Ecto neural progenitor cell (in vitro differentiated cells): Measurements from ENCODE around the gene ACACB.
A peak's percentile ranks its signal among the peaks of the same experiment; 100 is the strongest.

Experiments
- DNase-seq: peaks from one replicate; pipeline ENCODE4 v3.0.0-alpha.2; 2018; ENCODE audit warnings: low spot score

ACACB gene

GRCh38 chr12:109110988-109111495, 5.3 kb upstream of the ACACB start:
- peak; percentile 93 for DNase-seq

- no peak for DNase-seq
These were observed 3.5 kb upstream of the ACACB start for GRCh38 chr12:109112720-109113465.

DNA sequence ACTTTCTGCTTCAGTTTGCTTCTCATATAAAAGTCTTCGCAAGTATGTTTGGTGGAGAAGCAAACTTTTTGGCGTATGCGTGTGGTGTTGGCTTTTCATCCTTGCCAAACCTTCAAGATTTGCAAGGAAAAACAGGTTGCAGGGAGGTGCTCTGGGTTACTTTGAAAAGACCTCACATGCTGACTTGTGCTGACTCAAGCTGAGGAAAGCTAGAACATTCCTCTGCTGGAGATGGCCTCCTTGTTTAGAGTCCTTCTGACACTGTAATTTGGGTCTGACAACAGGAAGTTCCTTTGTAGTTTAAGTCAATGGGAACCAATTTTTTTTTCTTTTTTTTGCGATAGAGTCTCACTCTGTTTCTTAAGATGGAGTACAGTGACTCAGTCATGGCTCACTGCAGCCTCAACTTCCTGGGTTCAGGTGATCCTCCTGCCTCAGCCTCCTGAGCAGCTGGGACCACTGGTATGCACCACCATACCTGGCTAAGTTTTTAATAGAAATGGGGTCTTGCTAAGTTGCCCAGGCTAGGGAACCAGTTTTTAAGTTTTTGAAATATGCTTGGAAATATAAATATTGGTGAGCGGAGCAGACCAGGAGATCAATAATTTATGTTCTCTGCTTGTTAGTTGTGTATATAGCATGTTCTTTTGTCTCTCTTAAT, 2.6 kb upstream of the ACACB start:
- DNase-seq, result no peak

DNA sequence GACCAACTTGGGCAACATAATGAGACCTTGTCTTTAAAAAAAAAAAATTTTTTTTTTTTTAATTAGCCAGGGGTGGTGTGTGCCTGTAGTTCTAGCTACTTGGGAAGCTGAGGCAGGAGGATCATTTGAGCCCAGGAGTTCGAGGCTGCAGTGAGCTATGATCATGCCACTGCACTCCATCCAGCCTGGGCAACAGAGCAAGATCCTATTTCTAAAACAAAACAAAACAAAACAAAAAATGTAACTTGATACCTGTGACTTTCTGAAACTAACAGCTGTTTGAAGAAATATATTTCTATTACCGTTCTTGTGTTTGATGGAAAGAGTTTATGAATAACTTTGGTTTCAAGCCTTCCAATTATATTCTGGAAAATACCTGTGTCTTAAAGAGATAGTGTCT, 1.7 kb upstream of the ACACB start:
- no peak for DNase-seq

GRCh38 chr12:109115404-109115757, 1.0 kb upstream of the ACACB start:
- no peak for DNase-seq

DNA sequence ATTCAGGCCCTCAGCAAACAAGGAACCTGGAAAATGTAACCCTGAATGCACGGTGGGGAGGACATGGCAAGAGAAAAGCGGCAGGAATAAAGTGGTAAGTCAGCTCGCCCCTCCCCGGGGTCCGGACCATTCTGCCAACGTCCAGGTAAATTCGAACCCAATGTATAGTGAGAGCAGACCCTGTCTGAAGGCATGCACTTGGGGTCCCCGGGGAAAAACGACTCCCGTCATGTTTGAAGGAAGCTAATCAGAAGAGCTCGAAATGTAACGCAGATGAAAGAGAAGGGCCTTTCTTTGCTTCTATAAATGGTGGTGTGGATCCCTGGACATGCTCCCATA, 193 bp downstream of the ACACB start:
- DNase-seq, result no peak

GRCh38 chr12:109120095-109120494, 3.7 kb downstream of the ACACB start:
- no peak for DNase-seq

DNA sequence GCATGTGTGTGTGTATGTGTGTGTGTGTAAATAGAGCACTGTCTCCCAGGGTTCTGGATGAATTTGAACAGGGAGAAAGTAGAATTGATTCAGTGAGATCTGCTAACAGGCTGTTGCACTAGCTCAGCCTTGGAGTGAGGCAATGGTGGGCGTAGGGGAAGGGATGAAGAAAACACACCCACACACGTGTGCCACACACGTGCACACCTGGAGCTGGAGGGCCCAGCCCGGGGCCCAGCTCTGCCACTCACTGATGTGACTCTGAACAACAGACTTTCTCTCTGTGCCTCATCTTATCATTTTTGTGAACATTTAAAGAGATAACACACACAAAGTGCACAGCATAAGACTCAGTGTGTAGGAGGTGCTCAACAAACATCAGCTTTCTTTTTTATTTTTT, 4.2 kb downstream of the ACACB start:
- DNase-seq, result no peak

DNA sequence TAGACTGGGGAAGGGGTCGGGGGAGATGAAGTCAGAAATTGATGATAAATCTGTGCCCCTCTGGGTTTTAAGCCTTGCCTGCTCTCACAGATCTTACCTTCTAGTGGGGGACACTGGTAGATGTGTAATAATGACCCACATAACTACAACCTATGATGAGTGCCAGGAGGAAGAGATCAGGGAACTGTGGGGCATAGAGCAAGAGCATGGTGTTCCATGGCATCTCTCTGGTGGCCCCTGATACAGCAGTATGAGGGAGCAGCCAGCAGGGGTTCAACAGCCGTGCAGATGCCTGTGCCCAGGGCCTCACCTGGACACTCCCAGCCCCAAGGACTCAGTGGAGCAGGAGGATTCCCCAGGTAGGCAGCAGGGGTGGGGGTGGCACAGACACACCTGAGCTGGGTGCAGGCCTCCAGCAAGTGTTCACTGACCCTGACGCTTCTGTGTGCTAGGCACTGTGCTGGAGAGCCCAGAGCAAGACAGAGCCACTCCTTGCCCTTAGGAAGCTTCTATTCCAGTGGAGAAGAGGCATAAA, 5.0 kb downstream of the ACACB start:
- DNase-seq, result no peak

- no peak for DNase-seq
These were observed 8.7 kb downstream of the ACACB start for GRCh38 chr12:109124878-109125648.

- no peak for DNase-seq
These were observed 9.4 kb downstream of the ACACB start for GRCh38 chr12:109125791-109126190.

DNA sequence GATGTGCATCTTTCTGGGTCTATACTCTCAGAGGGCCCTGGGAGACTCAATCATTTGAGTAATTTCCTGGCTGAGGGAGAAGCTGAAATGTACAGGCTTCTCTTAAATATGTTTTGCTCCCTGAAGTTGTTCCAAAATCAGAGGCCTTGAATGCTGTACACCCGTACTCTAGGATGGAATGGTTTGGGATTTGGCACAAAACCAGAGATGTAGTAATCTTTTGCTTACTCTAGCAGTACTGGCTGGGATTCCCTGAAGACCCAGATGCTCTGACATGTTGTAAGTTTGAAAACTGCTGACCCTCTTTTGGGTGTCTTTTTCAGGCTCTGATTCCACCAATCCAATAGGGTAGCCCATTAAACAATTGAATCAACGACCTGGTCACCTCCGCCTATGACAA, 10.4 kb downstream of the ACACB start:
- DNase-seq, result no peak

DNA sequence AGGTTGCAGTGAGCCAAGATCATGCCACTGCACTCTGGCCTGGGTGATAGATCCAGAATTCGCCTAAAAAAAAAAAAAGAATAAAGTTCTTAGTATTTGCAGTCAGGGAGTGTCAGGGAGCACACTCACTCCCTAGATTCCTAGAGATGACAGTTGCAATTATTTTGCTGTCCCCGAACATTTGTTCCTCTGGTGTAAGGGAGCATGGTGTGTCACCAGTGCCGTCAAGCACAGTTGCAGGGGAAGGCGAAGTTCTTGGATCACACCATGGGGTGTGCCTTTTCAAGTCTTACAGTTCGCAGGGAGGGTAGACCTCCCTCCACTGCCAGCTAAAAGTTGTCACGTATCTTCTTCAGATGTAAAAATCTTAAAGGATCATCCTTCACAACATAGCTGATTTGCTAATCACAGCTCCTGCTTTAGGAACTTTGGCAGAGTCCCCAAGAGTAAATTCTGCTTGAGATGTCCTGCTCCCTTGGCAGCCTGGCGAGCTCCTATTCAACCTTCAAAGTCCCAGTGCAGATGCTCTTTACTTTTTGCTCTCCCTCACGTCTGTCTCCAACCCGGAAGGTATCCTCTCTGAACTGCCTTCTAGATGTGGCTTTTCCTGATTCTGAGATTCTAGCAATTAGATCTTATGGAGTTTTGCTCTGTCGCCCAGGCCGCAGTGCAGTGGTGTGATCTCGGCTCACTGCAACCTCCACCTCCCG, 11.3 kb downstream of the ACACB start:
- no peak for DNase-seq

DNA sequence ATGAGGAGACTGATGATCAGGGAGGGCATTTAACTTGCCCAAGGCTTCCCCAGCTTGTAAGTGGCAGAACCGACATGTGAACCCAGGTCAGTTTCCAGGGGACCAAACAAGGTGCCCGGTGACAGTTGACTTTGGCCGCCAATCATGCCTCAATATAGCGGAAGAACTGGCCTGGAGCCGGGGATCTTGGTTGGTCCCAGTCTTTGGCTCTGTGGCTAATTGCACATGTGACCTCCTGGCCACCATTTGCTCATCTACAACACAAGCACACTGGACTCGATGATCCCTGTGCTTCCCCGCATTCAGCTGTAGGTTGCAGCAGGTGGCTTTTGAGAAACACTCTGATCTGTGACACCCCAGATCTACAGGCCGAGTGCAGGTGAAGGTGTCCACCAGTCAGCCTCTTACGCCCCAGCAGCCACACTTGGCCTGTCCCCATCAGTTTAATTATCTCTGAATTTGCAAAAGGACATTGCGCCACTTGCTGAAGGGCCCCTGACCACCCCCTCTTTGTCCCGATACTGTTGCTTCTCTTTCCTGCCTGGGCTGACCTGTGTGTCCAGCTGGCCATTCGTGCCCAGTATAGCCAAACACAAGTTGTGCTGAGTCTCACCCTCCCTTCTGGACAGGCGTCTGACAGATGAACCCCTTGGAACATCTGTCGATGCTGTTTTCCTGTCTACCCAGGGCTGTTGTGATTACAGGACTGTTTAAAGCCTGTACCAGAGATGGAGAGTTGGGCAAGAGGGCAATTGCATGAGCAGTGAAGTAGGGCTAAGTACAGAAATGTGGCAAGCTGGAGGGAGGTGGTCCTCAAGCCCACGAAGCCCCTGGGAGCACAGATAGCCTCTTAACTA, 14.1 kb downstream of the ACACB start:
- no peak for DNase-seq

GRCh38 chr12:109131154-109132050, 15.0 kb downstream of the ACACB start:
- DNase-seq, result no peak

GRCh38 chr12:109134186-109134917, 18.0 kb downstream of the ACACB start:
- peak; percentile 72 for DNase-seq

DNA sequence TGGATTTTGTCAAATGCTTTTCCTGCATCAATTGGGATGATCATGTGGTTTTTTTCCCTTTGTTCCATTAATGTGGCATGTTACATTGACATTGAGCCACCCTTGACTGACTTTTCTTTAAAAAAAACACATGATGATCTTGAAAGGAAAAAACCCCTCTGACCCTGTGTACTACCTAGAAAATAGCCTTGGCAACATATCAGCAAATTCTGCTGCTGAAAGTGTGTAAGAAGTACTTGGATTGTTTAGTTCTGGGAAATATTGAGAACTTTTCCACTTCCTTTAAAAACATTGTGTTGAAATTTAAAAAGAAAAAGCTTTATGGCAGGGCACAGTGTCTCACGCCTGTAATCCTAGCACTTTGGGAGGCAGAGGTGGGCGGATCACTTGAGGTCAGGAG, 20.7 kb downstream of the ACACB start:
- DNase-seq, result no peak

DNA sequence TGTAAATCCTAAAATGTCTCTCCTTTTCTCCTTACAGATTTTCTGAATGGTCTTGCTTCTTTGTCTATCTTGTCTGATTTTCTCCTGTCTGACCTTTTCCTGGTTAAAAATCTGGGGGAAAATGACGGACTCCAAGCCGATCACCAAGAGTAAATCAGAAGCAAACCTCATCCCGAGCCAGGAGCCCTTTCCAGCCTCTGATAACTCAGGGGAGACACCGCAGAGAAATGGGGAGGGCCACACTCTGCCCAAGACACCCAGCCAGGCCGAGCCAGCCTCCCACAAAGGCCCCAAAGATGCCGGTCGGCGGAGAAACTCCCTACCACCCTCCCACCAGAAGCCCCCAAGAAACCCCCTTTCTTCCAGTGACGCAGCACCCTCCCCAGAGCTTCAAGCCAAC, 23.0 kb downstream of the ACACB start:
- DNase-seq, result no peak

DNA sequence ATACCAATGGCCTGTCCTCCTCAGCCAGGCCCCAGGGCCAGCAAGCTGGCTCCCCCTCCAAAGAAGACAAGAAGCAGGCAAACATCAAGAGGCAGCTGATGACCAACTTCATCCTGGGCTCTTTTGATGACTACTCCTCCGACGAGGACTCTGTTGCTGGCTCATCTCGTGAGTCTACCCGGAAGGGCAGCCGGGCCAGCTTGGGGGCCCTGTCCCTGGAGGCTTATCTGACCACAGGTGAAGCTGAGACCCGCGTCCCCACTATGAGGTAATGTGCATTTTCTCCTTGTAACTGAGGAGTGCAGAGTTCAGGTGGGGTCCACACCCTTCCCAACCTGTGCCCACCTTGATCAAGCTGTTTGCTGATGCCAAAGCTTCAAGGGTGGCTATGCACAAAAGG, 23.4 kb downstream of the ACACB start:
- no peak for DNase-seq

- DNase-seq, result no peak
These were observed 24.2 kb downstream of the ACACB start for GRCh38 chr12:109140560-109140959.
